GM12878 (cell line): ENCODE results near the gene PRCD. TPM values are rescaled to one million over a fixed set of nuclear protein-coding genes. Genes with fewer than 3 reads are reported as not detected.

Source experiments
- ATAC-seq: fragments of 200-7000 bp; cut with Tn5 transposase; 3 replicates; pipeline ENCODE4 v1.9.1; 2020; ENCODE audit warnings: mild to moderate bottlenecking, moderate library complexity
- BruUV-seq: library from RNA; stranded (reverse); fragments of 400-500 nt; replicated peaks from 2 replicates; lab custom pipeline; 2021; lab: Mats Ljungman, UMichigan
- CTCF ChIA-PET: fragments of 300-600 bp; sonication (Branson Sonifier 250); formaldehyde crosslinking; extraction: SDS; loops from one replicate; lab custom pipeline; 2021; ENCODE audit warnings: inconsistent platforms; lab: Yijun Ruan, JAX
- POLR2A ChIA-PET: fragments of 350-600 bp; formaldehyde crosslinking; extraction: SDS; loops from one replicate; lab custom pipeline; 2021; ENCODE audit warnings: inconsistent platforms; lab: Charles Lee
- RAD21 ChIA-PET: fragments of 300-600 bp; sonication (Branson Sonifier 250); formaldehyde crosslinking; loops from one replicate; lab custom pipeline; 2023; ENCODE audit warnings: antibody characterized with exemption; ENCODE audit not compliant: unreplicated experiment; lab: Charles Lee
- SMC1A ChIA-PET: fragments of 300-600 bp; sonication (Branson Sonifier 250); formaldehyde crosslinking; loops from one replicate; lab custom pipeline; 2023; ENCODE audit not compliant: unreplicated experiment, uncharacterized antibody; lab: Charles Lee
- DNase-seq: peaks from one replicate; pipeline ENCODE4 v3.0.0-alpha.2; 2011; ENCODE audit warnings: low read depth, low spot score
- FAIRE-seq: peaks from 3 replicates; lab custom pipeline; 2011; peaks lifted over from hg19 to GRCh38; lab: Jason Lieb, UNC
- H2AFZ ChIP-seq: 2 replicates; pipeline ENCODE4 v1.6.0; 2011; ENCODE audit warnings: low read depth, low read length, control low read depth; ENCODE audit not compliant: control insufficient read depth
- H3K27ac ChIP-seq: 2 replicates; pipeline ENCODE4 v1.5.1; 2011; ENCODE audit warnings: control low read depth; ENCODE audit not compliant: control insufficient read depth, insufficient read depth
- H3K27me3 ChIP-seq, 2 experiments: replicated peaks in 1 of 2; 2 replicates each; pipeline versions ENCODE4 v1.6.0 to v1.6.1; 2011; ENCODE audit warnings: low read length in 1 of 2; ENCODE audit not compliant: control insufficient read depth in 2 of 2, insufficient read depth in 2 of 2
- H3K36me3 ChIP-seq, 2 experiments: 2 replicates each; pipeline ENCODE4 v1.5.1; 2011; ENCODE audit warnings: low read length in 1 of 2; ENCODE audit not compliant: control insufficient read depth in 2 of 2, insufficient read depth in 2 of 2
- H3K4me1 ChIP-seq: 2 replicates; pipeline ENCODE4 v1.6.1; 2011; ENCODE audit warnings: mild to moderate bottlenecking, low read length, moderate library complexity, mixed read lengths; ENCODE audit not compliant: control insufficient read depth, insufficient read depth
- H3K4me2 ChIP-seq: 2 replicates; pipeline ENCODE4 v1.6.0; 2011; ENCODE audit warnings: control low read depth; ENCODE audit not compliant: control insufficient read depth, insufficient read depth
- H3K4me3 ChIP-seq: fragments of 200-600 bp; sonication (generic); 2 replicates; pipeline ENCODE4 v1.5.1; 2016
- H3K79me2 ChIP-seq: 2 replicates; pipeline ENCODE4 v1.6.0; 2011; ENCODE audit warnings: low read length; ENCODE audit not compliant: control insufficient read depth, insufficient read depth
- H3K9ac ChIP-seq: 2 replicates; pipeline ENCODE4 v1.8.0; 2011; ENCODE audit warnings: low read length, control low read depth, mixed read lengths; ENCODE audit not compliant: control insufficient read depth, insufficient read depth
- H3K9me3 ChIP-seq: replicated peaks from 3 replicates; pipeline ENCODE4 v1.5.1; 2011; ENCODE audit warnings: mild to moderate bottlenecking, low read length; ENCODE audit not compliant: control insufficient read depth, insufficient read depth
- H4K20me1 ChIP-seq: 2 replicates; pipeline ENCODE4 v1.6.0; 2011; ENCODE audit not compliant: control insufficient read depth, insufficient read depth
- BRCA1 ChIP-seq: IDR thresholded peaks from 2 replicates; pipeline ENCODE4 v1.6.1; 2011; ENCODE audit warnings: low read depth, low read length, improper control_type of control experiment
- HDGF ChIP-seq: fragments of 450-650 bp; IDR thresholded peaks from 2 replicates; pipeline ENCODE4 v1.6.1; 2016; ENCODE audit warnings: antibody characterized with exemption
- IKZF2 ChIP-seq, 2 experiments: fragments of 450-650 bp; IDR thresholded peaks; 2 replicates each; pipeline ENCODE4 v1.6.1; 2017; ENCODE audit warnings: mild to moderate bottlenecking in 2 of 2, moderate library complexity in 2 of 2
- IRF5 ChIP-seq: fragments of 450-650 bp; IDR thresholded peaks from 2 replicates; pipeline ENCODE4 v1.6.1; 2017; ENCODE audit warnings: borderline replicate concordance
- MTA2 ChIP-seq: fragments of 450-650 bp; IDR thresholded peaks from 2 replicates; pipeline ENCODE4 v1.6.1; 2016; ENCODE audit warnings: low read depth, mild to moderate bottlenecking, moderate library complexity
- PAX5 ChIP-seq: IDR thresholded peaks from 2 replicates; pipeline ENCODE4 v1.6.1; 2011; ENCODE audit warnings: low read depth, low read length, borderline replicate concordance
- SMAD5 ChIP-seq: IDR thresholded peaks from 2 replicates; pipeline ENCODE4 v1.6.1; 2016; ENCODE audit warnings: antibody characterized with exemption, low read depth
- SUZ12 ChIP-seq: fragments of 200-600 bp; sonication (generic); IDR thresholded peaks from one replicate; pipeline ENCODE4 v1.6.1; 2018; ENCODE audit warnings: antibody characterized with exemption, mild to moderate bottlenecking; ENCODE audit not compliant: unreplicated experiment
- TCF7 ChIP-seq: IDR thresholded peaks from 2 replicates; pipeline ENCODE4 v1.6.1; 2014; ENCODE audit warnings: antibody characterized with exemption, borderline replicate concordance
- ZNF592 ChIP-seq: fragments of 450-650 bp; IDR thresholded peaks from 2 replicates; pipeline ENCODE4 v1.6.1; 2017; ENCODE audit warnings: mild to moderate bottlenecking, moderate library complexity
- WGBS: methylation state at CpG from one replicate; pipeline ENCODE4 v1.1.6; 2016; ENCODE audit warnings: low lambda C conversion rate; ENCODE audit not compliant: insufficient replicate concordance, insufficient coverage; ENCODE audit errors: missing lambda C conversion rate; 5-methylcytosine and 5-hydroxymethylcytosine counted together
- in situ Hi-C: fragments of 300-500 bp; cut with MboI; formaldehyde crosslinking; loops from 9 replicates; pipeline ENCODE4 v1.14.3; 2018; ENCODE audit warnings: mixed read lengths
- intact Hi-C: fragments of 100-400 bp; cut with micrococcal nuclease; formaldehyde crosslinking; loops from one replicate; pipeline ENCODE4 v1.14.2; 2022; ENCODE audit not compliant: unreplicated experiment
- polyA plus RNA-seq, 11 experiments: library from polyadenylated mRNA; depleted of rRNA in 4 of 11; unstranded in 6 of 11; stranded (reverse) in 5 of 11; fragments of >200 nt; fragmentation: Nextera tagmentation in 4 of 11; fragmentation: Illumina TruSeq in 1 of 11; extraction: Ambion mirVana in 4 of 11; extraction: Trizol in 1 of 11; gene quantifications; 1 replicate in 1 of 11; 2 replicates in 10 of 11; pipeline versions ENCODE4 v1.2.1 to v1.2.3, GENCODE V29; 2011 to 2016; ENCODE audit warnings: inconsistent platforms in 2 of 11, missing spikeins in 2 of 11, low read depth in 1 of 11
- total RNA-seq, 4 experiments: library from RNA; depleted of rRNA in 3 of 4; stranded (reverse); fragments of >200 nt in 3 of 4; fragmentation: Illumina TruSeq in 1 of 4; extraction: Trizol in 1 of 4; gene quantifications; 2 replicates each; pipeline versions ENCODE4 v1.2.1 to v1.2.3, GENCODE V29; 2013 to 2021
- TF ChIP-seq, protein P1 (sequence below): fragments of 450-650 bp; IDR thresholded peaks from 2 replicates; pipeline ENCODE4 v1.6.1; 2017; ENCODE audit warnings: mild to moderate bottlenecking, low read depth, inconsistent platforms; ENCODE audit not compliant: poor library complexity, severe bottlenecking
- TF ChIP-seq, protein P2 (sequence below): fragments of 150-350 bp; IDR thresholded peaks from 2 replicates; pipeline ENCODE4 v1.6.1; 2014; ENCODE audit warnings: mild to moderate bottlenecking, low read depth, low read length

PRCD gene
- total and polyA plus RNA-seq, 10 of the 15 experiments (the other 5 are each of a cell fraction or from before 2014, with no cell fraction given): 0.18 to 0.95 (median 0.34) TPM; not detected in 4

DNA sequence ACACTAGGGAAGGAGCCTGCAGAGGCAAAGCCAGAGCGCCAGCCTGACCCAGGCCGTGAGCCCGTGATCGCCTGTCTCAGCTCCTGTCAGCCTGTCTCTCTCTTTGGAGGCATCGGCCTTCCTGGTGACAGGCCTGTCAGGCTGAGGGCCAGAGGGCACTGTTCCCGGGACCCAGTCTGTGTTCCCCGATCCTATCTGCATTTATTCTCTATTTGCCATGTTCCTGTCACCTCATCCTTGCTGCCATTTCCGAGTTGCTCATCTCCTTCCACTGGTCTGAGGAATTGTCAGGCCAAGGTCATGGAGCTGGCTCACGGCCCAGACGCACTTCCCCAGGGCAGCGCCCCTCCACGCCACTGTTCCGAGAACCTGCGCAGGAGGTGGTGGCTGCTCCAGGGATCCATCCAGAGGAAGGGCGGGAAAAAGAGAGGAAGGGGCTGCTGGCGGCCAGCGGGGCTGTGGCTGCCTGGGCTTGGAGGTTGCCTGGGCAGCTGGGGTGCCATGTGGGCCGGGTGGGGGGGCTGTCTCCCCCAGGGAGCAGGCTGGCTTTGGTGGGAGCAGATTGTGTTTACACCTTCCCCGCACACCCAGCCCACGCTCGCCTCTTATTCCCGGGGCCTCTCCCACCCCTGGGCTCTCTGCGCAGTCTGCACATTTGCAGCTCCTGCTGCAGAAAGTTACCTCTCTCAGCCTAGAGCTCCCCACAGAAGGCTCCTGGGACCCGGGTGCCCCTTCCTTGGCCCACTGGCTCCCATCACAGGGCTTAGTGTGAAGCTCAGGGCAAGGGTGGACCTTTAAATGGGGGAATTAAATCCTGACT lies 4.9 kb downstream of the PRCD start:
- no peak for FAIRE-seq
- peaks cover 0 to 3% of the 10 kb centered on the region in 2 experiments; a peak in 3 of 4 replicates for H3K27me3 ChIP-seq

More for the DNA sequence above, 4.9 kb downstream of the PRCD start:
- POLR2A ChIA-PET: interaction anchor here (0.6 kb wide), 1 partner anchor 31 kb away, joined by 3 read pairs; no protein-coding TSS in a partner anchor
- Histone ChIP-seq H3K9ac (no peak overlapping the region), H3K36me3 (no peaks in the 10 kb centered on the region; a peak in 1 of 4 replicates), H4K20me1 (no peaks in the 10 kb centered on the region), H3K27ac (no peak overlapping the region), H3K79me2 (no peaks in the 10 kb centered on the region), H3K9me3 (no peaks in the 10 kb centered on the region), H2AFZ (no peak overlapping the region), H3K4me3 (no peak overlapping the region), H3K4me2 (no peak overlapping the region), H3K4me1 (no peaks in the 10 kb centered on the region; the same call in 1 of the 2 replicates)
- RAD21 ChIA-PET: interaction anchor here (0.6 to 2.5 kb wide), 4 partner anchors 11 to 78 kb away, joined by 3 to 9 read pairs (median 3); no protein-coding TSS in a partner anchor
- CTCF ChIA-PET: interaction anchor here (1.3 to 4.7 kb wide), 9 partner anchors 13 to 137 kb away, joined by 4 to 36 read pairs (median 10); no protein-coding TSS in a partner anchor
- WGBS: 62% methylated on average over 23 of the region's 24 CpGs
- no TSS peak for BruUV-seq
- no peak for TF ChIP-seq BRCA1
- TF ChIP-seq, protein P1, sequence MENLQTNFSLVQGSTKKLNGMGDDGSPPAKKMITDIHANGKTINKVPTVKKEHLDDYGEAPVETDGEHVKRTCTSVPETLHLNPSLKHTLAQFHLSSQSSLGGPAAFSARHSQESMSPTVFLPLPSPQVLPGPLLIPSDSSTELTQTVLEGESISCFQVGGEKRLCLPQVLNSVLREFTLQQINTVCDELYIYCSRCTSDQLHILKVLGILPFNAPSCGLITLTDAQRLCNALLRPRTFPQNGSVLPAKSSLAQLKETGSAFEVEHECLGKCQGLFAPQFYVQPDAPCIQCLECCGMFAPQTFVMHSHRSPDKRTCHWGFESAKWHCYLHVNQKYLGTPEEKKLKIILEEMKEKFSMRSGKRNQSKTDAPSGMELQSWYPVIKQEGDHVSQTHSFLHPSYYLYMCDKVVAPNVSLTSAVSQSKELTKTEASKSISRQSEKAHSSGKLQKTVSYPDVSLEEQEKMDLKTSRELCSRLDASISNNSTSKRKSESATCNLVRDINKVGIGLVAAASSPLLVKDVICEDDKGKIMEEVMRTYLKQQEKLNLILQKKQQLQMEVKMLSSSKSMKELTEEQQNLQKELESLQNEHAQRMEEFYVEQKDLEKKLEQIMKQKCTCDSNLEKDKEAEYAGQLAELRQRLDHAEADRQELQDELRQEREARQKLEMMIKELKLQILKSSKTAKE: no peak
- TF ChIP-seq IRF5: no peak
- no peak for TF ChIP-seq SUZ12
- no peak for TF ChIP-seq IKZF2 (IDR thresholded peaks at IDR 0.05)
- no peak for TF ChIP-seq ZNF592
- TF ChIP-seq, protein P2, sequence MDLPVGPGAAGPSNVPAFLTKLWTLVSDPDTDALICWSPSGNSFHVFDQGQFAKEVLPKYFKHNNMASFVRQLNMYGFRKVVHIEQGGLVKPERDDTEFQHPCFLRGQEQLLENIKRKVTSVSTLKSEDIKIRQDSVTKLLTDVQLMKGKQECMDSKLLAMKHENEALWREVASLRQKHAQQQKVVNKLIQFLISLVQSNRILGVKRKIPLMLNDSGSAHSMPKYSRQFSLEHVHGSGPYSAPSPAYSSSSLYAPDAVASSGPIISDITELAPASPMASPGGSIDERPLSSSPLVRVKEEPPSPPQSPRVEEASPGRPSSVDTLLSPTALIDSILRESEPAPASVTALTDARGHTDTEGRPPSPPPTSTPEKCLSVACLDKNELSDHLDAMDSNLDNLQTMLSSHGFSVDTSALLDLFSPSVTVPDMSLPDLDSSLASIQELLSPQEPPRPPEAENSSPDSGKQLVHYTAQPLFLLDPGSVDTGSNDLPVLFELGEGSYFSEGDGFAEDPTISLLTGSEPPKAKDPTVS: no peak
- TF ChIP-seq PAX5: no peak
- no peak for TF ChIP-seq TCF7
- no peak for TF ChIP-seq SMAD5
- TF ChIP-seq HDGF: no peak
- TF ChIP-seq MTA2: no peak
- intact Hi-C loops (no loop called here), in situ Hi-C loops (no loop called here)
- no peak for ATAC-seq
- DNase-seq: no peak
- SMC1A ChIA-PET: interaction anchor here (1.6 to 3.7 kb wide), 4 partner anchors 8 to 79 kb away, joined by 5 to 18 read pairs (median 13); no protein-coding TSS in a partner anchor
